Stimulated activated CD8-positive, alpha-beta memory T cell treated with anti-CD3 and anti-CD28 coated beads, Interleukin-7, amount 100 ng/mL, for 4 hours (primary cell): ENCODE results near the gene PKD2.
"Not testable (repeated sequence)": the region's sequence is repeated elsewhere in the genome, so short reads cannot be mapped to it uniquely, and the experiment has no call there.

ENCODE experiments used
- DNase-seq, 2 donors: peaks; one replicate each; pipeline ENCODE4 v3.0.0-alpha.2; 2020; ENCODE audit warnings: low read depth in 2 of 2

Gene PKD2

DNA sequence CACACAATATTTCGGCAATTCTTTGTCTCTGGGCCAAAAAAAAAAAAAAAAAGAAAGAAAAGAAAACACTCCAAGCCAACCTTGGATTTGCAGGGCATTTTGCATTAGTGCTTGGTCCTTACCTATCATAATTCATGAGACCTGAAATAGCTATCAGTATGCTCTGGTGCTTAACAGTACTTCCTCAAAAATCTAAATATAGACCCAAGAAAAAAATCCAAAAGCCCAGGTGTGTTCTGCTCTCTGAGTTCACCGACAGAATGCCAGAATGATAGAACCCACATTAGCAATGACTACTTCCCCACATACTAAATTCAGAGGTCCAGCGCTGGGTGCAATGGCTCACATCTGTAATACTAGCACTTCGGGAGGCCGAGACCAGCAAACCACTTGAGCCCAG lies 108.2 kb downstream of the PKD2 start:
- no peak for DNase-seq

DNA sequence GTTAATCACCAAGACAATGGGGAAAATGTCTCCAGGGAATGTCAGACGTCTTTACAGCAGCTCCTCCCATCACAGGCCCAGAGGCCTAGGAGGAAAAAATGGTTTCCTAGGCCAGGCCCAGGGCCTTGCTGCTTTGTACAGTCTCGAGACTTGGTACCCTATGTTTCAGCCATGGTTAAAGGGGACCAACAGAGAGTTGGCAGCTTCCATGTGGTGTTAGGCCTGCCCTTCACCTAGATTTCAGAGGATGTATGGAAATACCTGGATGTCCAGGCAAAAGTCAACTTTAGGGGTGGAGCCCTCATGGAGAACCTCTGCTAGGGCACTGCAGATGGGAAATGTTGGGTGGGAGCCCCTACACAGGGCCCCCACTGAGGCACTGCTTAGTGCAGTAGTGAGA lies 112.5 kb downstream of the PKD2 start:
- no peak for DNase-seq

DNA sequence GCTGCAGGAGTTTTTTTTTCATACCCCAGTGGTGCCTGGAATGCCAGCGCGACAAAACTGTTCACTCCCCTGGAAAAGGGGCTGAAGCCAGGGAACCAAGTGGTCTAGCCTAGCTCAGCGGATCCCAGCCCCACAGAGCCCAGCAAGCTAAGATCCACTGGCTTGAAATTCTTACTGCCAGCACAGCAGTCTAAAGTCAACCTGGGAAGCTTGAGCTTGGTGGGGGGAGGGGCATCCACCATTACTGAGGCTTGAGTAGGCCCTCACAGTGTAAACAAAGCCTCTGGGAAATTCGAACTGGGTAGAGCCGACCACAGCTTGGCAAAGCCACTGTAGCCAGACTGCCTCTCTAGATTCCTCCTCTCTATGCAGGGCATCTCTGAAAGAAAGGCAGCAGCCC lies 114.8 kb downstream of the PKD2 start:
- DNase-seq, result not testable (repeated sequence)
